Measurements from ENCODE around the gene PLA2G15. TPM values are rescaled to one million over a fixed set of nuclear protein-coding genes. Genes with fewer than 3 reads are reported as not detected.
A peak's percentile ranks its signal among the peaks of the same experiment; 100 is the strongest.

PLA2G15 gene
- total and polyA plus RNA-seq, 2 of the 13 experiments (the other 11 are each of a cell fraction or from before 2014, with no cell fraction given): 14.4 to 23.7 TPM

- Histone ChIP-seq H3K4me3 (replicated peaks in 1 of 3; ENCODE audit: insufficient read depth in 1 of 3, low read depth in 2 of 3, low read length in 3 of 3) (no peak overlapping the region), H3K36me3 (replicated peaks in 1 of 2; ENCODE audit: control insufficient read depth in 1 of 2, insufficient read depth in 2 of 2, low read length in 2 of 2) (peaks cover 39 to 77% of the 10 kb centered on the region in 2 experiments), H3K9me3 (ENCODE audit: low read length) (no peaks in the 10 kb centered on the region), H3K27ac (ENCODE audit: extremely low read length, insufficient read depth, low read length) (no peak overlapping the region), H3K4me2 (ENCODE audit: low read depth, low read length) (no peak overlapping the region), H3K9ac (ENCODE audit: insufficient read depth, low read depth, low read length) (no peak overlapping the region), H3K79me2 (ENCODE audit: insufficient read depth, low read length) (peaks cover 13% of the 10 kb centered on the region), H3K4me1 (ENCODE audit: insufficient read depth, low read length) (peaks cover 38% of the 10 kb centered on the region), H4K20me1 (ENCODE audit: insufficient read depth, low read length) (peaks cover 40% of the 10 kb centered on the region), H3K27me3 (ENCODE audit: control insufficient read depth in 1 of 2, insufficient read depth in 2 of 2, low read length in 2 of 2) (no peaks in the 10 kb centered on the region), H2AFZ (ENCODE audit: low read length) (no peak overlapping the region)
- FAIRE-seq (peak; percentile 95), DNase-seq (ENCODE audit: low spot score) (peak; percentile 64), ATAC-seq (peak; percentile 1; the same call in 1 of the 3 replicates)
- BruUV-seq (replicated peaks): no TSS peak
- in situ Hi-C loops (cut with HindIII; ENCODE audit: extremely low pct_ligation_motif_present, low pct_unique_long_range_greater_than_20kb) (loop anchor here (10.0 kb wide), 1 partner anchor 145 kb away; the partner anchor contains the start of gene NFATC3), intact Hi-C loops (cut with micrococcal nuclease; ENCODE audit: unreplicated experiment) (loop anchor here (1.0 to 5.0 kb wide), 3 partner anchors 37 to 237 kb away; no protein-coding TSS in a partner anchor)
- CTCF ChIA-PET (ENCODE audit: low intra/inter-chr PET ratio, low total read pairs): interaction anchor here (0.8 to 1.3 kb wide), 2 partner anchors 189 to 236 kb away, joined by 3 read pairs; no protein-coding TSS in a partner anchor
- POLR2A ChIA-PET: interaction anchor here (0.6 to 1.5 kb wide), 6 partner anchors 9 to 179 kb away, joined by 3 to 5 read pairs (median 3); no protein-coding TSS in a partner anchor
- WGBS (ENCODE audit: low lambda C conversion rate): 77% methylated on average over 4 of the region's 4 CpGs
- TF ChIP-seq CHCHD3 (CRISPR knock-in tag; IDR thresholded peaks at IDR 0.05) (no peak), SIN3B (IDR thresholded peaks at IDR 0.05; ENCODE audit: low read length) (peak; percentile 45; the same call in 1 of the 2 replicates), TBX2 (CRISPR knock-in tag; IDR thresholded peaks at IDR 0.05; ENCODE audit: borderline replicate concordance) (0 out of 2 replicates have a peak, but pooled peaks have one; percentile 27), ATM (IDR thresholded peaks at IDR 0.05; ENCODE audit: borderline replicate concordance) (no peak), ZNF484 (CRISPR knock-in tag; IDR thresholded peaks at IDR 0.05; ENCODE audit: borderline replicate concordance, low read depth) (no peak), ZNF263 (CRISPR knock-in tag; IDR thresholded peaks at IDR 0.05) (peak; percentile 83), ISL2 (CRISPR knock-in tag; IDR thresholded peaks at IDR 0.05) (no peak), ZNF331 (CRISPR knock-in tag; IDR thresholded peaks at IDR 0.05) (0 out of 2 replicates have a peak, but pooled peaks have one; percentile 31), ZNF773 (CRISPR knock-in tag; IDR thresholded peaks at IDR 0.05; ENCODE audit: borderline replicate concordance) (no peak), TEAD3 (CRISPR knock-in tag; optimal IDR thresholded peaks at IDR 0.05; ENCODE audit: borderline replicate concordance) (peak; percentile 7), HNRNPK (IDR thresholded peaks at IDR 0.05; ENCODE audit: low read depth, low read length, poor library complexity, severe bottlenecking) (no peak), ZNF547 (CRISPR knock-in tag; IDR thresholded peaks at IDR 0.05) (0 out of 2 replicates have a peak, but pooled peaks have one; percentile 49), POLR2AphosphoS2 (IDR thresholded peaks at IDR 0.05; ENCODE audit: low read depth, low read length) (0 out of 2 replicates have a peak, but pooled peaks have one; percentile 20), SP4 (CRISPR knock-in tag; IDR thresholded peaks at IDR 0.05) (0 out of 2 replicates have a peak, but pooled peaks have one; percentile 39), EP300 (IDR thresholded peaks at IDR 0.05; ENCODE audit: low read depth in 2 of 2, low read length in 2 of 2) (no peak), EP300 (CRISPR knock-in tag; IDR thresholded peaks at IDR 0.05; ENCODE audit: borderline replicate concordance) (no peak), ZNF850 (CRISPR knock-in tag; conservative IDR thresholded peaks at IDR 0.05) (no peak), HDAC1 (CRISPR knock-in tag; IDR thresholded peaks at IDR 0.05) (no peak), CBX5 (CRISPR knock-in tag; IDR thresholded peaks at IDR 0.05; ENCODE audit: borderline replicate concordance) (0 out of 2 replicates have a peak, but pooled peaks have one; percentile 8), SPEN (CRISPR knock-in tag; IDR thresholded peaks at IDR 0.05; ENCODE audit: low read depth) (0 out of 2 replicates have a peak, but pooled peaks have one; percentile 36)
- TF ChIP-seq, protein P1, sequence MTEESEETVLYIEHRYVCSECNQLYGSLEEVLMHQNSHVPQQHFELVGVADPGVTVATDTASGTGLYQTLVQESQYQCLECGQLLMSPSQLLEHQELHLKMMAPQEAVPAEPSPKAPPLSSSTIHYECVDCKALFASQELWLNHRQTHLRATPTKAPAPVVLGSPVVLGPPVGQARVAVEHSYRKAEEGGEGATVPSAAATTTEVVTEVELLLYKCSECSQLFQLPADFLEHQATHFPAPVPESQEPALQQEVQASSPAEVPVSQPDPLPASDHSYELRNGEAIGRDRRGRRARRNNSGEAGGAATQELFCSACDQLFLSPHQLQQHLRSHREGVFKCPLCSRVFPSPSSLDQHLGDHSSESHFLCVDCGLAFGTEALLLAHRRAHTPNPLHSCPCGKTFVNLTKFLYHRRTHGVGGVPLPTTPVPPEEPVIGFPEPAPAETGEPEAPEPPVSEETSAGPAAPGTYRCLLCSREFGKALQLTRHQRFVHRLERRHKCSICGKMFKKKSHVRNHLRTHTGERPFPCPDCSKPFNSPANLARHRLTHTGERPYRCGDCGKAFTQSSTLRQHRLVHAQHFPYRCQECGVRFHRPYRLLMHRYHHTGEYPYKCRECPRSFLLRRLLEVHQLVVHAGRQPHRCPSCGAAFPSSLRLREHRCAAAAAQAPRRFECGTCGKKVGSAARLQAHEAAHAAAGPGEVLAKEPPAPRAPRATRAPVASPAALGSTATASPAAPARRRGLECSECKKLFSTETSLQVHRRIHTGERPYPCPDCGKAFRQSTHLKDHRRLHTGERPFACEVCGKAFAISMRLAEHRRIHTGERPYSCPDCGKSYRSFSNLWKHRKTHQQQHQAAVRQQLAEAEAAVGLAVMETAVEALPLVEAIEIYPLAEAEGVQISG (CRISPR knock-in tag; IDR thresholded peaks at IDR 0.05): peak; percentile 20; the same call in 1 of the 2 replicates
- TF ChIP-seq, protein P2, sequence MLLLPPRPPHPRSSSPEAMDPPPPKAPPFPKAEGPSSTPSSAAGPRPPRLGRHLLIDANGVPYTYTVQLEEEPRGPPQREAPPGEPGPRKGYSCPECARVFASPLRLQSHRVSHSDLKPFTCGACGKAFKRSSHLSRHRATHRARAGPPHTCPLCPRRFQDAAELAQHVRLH (CRISPR knock-in tag; IDR thresholded peaks at IDR 0.05; ENCODE audit: borderline replicate concordance, low read depth): 0 out of 2 replicates have a peak, but pooled peaks have one; percentile 31
Measured at GRCh38 chr16:68229431-68230175, 15.6 kb upstream of the PLA2G15 start.

Measured in HepG2 (cell line).